Vagina (tissue), 2 donors: ENCODE data around the gene HLA-DMA.

Experiments used
- POLR2AphosphoS5 ChIP-seq, 2 donors: sonication (generic); formaldehyde crosslinking; IDR thresholded peaks; one replicate each; pipeline ENCODE4 v1.9.0; 2017; ENCODE audit warnings: antibody characterized with exemption in 2 of 2, mild to moderate bottlenecking in 2 of 2, low read depth in 1 of 2; ENCODE audit not compliant: insufficient read depth in 1 of 2
- TF ChIP-seq, protein P1 (sequence below), 3 experiments: fragments of 450-650 bp in 2 of 3; fragments of 200-600 bp in 1 of 3; sonication (generic) in 1 of 3; IDR thresholded peaks; one replicate each; pipeline ENCODE4 v1.5.1; 2017 to 2019; ENCODE audit warnings: antibody characterized with exemption in 3 of 3, mild to moderate bottlenecking in 2 of 3, moderate library complexity in 2 of 3

DNA sequence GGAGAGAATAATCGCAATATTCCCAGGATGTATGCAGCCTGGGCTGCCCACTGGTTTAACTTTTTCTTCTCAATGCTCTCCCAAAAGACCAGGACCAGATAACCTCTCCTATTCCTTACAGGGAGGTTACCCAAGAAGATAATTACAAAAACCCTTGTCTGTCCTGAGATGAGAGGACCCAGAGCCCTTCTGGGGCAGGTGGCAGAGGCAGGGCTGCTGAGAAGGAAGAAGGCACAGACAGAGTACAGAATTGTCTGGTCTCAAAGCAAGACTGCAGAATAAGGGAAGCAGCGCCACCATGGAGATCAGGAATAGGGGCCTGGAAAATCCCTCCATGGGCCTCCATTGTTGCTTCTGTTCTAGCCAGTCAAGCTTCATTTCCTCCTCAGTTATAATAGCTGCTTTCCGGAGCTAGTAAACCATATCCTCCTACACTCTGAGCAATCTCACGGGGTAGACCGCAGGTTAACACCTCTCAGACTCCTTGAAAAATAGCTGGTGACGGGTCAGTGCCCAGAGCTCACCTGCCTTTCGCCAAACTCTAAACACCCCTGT lies 11.6 kb downstream of the HLA-DMA start:
- TF ChIP-seq, protein P1, sequence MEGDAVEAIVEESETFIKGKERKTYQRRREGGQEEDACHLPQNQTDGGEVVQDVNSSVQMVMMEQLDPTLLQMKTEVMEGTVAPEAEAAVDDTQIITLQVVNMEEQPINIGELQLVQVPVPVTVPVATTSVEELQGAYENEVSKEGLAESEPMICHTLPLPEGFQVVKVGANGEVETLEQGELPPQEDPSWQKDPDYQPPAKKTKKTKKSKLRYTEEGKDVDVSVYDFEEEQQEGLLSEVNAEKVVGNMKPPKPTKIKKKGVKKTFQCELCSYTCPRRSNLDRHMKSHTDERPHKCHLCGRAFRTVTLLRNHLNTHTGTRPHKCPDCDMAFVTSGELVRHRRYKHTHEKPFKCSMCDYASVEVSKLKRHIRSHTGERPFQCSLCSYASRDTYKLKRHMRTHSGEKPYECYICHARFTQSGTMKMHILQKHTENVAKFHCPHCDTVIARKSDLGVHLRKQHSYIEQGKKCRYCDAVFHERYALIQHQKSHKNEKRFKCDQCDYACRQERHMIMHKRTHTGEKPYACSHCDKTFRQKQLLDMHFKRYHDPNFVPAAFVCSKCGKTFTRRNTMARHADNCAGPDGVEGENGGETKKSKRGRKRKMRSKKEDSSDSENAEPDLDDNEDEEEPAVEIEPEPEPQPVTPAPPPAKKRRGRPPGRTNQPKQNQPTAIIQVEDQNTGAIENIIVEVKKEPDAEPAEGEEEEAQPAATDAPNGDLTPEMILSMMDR (IDR thresholded peaks at IDR 0.05): no peak
- peak in 1 of 2 donors; percentile 2 for TF ChIP-seq POLR2AphosphoS5 (IDR thresholded peaks at IDR 0.05; ENCODE audit: insufficient read depth in 1 of 2, low read depth in 1 of 2)
